GM19328 (cell line): Measurements from ENCODE around the gene CARMIL1.

Experiments
- ATAC-seq: cut with Tn5 transposase; IDR thresholded peaks from one replicate; pipeline ENCODE4 v1.9.1; 2021; ENCODE audit warnings: mild to moderate bottlenecking, moderate library complexity; ENCODE audit not compliant: unreplicated experiment

Gene CARMIL1

DNA sequence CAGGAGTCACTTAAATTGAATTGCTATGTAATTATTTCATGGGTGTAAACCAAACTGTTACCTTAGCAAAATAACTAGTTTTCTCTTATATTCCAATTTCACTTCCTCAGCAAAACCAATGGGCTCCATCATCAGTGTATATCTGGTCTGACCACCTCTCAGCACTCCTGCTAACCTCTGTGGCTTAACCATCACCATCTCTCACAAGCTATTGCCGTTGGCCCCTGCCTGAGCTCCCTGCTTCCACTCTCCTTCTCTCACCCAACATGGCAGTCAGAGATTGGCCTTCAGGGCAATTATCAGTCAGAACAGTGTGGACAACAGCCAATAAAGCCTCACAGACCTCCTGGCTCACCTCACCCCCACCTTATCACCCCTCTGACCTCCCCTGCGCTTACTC is 124.0 kb downstream of the CARMIL1 start:
- ATAC-seq = no peak

DNA sequence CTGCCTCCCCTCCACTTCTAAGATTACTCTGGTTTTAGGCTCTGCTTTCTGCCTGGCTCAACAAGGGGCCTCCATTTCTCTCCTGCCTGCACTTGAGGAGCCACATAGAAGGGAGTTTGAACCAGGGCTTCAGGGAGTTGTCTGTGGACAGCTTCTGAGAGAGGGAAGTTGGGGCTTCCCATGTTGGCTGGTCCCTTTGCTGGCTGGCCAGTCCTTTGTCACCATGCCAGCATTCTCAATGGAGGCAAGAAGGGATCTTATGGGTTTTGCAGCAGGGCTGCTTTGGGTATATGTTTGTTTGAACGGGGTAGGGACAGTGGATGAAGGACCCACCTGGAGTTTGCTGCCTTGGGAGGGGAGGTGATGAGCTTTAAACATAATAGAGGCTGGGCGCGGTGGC is 124.9 kb downstream of the CARMIL1 start:
- ATAC-seq = no peak

DNA sequence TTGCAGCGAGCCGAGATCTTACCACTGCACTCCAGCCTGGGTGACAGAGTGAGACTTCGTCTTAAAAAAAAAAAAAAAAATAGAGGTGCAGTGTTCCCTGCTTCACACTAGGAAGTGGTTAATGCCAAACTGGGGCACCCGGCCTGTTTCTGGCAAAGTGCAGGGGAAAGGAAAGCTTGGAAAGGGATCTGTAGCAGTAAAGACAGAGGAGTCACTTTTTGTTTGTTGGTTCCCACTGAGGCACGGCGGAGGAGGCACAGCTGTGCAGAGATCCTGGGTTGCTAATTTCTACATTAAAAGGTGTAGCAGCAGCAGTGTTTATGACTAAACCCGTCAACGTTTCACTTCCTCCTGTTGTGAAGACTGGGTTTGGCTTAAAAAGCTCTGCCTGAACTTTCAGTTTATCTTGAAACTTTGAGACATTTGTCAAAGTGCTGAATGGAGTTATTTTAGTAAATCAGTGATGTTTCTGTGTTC is 125.6 kb downstream of the CARMIL1 start:
- peak; percentile 97 for ATAC-seq

DNA sequence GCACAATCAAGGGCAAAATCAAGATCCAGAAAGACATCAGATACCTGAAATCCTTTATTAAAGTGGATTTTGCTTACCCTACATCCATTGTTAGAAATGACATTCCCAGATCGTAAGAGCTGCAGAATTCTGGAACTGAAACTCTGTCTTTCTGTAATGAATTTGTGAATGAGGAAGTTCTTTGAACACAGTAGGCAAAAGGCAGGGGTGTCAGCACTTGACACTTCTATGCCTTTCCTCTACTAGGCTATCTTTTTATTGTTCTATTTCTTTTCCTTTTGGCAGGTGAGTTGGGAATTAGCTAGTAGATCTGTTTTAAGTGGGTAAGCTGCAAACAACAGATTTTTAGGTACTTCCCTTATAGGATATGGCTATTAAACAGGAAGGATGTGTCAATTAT is 126.3 kb downstream of the CARMIL1 start:
- ATAC-seq = peak; percentile 22

DNA sequence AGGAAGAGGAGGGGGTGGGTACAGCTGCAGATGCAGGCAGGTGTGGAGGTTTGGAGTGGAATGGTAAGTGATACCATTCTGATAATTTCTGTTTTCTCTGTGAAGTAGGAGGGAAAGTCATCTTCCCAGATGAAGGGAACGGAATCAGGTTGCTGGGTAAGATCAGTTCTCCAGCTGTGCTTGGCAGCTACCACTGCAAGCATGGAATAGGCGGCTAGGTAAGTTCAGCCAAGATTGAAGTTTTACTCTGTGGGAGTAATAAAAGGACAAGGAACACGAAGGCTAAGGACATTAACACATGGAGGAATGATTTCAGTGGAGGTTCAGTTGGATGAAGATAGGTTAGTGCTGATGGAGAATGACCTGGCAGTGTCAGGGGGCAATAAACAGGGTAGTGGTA is 128.3 kb downstream of the CARMIL1 start:
- ATAC-seq = no peak

DNA sequence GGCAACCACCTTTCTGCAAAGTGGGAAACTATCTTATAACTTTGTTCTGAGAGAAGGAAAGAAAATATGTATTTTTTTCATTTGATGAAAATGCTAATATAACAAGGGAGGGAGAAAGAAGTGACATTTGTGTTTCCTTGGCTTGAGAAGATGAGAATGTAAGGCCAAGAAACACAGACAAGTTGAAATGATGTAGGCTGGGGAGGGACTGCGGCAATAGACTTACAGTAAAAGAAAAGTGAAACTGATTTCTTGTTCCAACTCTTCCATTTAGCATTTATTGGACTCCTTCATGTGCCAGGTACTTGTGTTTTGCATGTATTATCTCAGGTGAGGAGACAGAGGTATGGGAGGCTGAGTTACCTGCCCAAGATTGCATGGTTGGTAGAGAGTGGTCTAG is 130.9 kb downstream of the CARMIL1 start:
- ATAC-seq = no peak

DNA sequence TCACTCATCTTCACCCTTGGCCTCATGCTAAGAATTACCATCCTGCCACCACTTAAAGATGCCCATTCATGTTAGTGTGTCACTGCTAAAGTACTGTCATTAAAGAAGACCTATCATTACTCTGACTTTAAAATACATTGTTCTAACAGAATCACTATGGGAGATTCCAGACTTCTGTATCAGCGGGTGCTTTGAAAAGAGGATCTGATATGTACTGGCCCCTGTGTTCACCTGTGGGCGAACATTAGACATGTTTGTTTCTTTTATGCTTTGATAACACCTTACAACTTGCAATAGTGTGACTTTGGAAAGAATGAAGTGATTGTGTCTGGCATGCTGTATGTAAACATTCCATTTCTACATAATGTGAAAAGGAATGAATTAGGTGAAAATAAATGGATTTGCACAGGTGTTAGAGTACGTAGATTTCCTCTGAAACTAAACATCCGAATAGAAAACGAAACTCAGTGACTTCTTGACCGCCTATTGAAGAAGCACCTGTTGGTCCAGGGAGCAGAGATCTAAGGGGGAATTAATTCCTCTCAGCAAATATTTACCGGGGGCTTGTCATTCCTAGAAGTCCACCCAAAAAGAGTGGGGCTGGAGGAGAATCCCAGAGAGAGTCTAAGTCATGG is 132.3 kb downstream of the CARMIL1 start:
- no peak for ATAC-seq

DNA sequence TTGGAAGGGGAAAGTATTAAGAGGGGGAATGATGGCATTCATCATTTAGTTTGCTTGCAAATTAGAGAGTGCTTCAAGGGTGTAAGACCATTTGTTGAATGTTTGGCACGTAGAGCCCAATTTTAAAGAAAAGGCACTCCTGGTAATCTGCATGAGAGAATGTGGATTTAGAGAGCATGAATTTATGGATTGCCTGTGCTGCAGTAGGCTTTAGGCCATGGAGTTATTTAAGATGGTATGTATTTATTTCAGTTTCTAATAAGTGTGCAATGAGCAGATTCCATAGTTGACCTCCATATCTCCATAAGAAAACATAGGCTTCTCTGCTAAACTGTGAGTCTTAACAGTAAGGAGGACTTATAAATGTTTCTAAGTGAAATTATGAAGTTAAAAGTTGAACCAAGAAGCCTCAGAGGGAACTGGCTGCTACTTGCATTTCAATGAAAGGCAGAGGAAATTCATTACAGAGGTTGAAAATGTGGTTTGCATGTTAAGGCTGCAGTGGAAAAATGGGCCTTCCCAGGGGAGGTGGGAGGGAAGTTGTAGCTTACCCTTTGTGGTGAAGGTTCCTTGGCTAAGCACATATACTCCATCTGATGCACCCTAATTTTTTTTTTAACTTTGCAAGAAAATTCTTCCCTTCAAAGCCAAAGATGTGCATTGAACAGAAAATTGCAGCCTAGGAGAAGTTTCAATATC is 134.2 kb downstream of the CARMIL1 start:
- no peak for ATAC-seq

DNA sequence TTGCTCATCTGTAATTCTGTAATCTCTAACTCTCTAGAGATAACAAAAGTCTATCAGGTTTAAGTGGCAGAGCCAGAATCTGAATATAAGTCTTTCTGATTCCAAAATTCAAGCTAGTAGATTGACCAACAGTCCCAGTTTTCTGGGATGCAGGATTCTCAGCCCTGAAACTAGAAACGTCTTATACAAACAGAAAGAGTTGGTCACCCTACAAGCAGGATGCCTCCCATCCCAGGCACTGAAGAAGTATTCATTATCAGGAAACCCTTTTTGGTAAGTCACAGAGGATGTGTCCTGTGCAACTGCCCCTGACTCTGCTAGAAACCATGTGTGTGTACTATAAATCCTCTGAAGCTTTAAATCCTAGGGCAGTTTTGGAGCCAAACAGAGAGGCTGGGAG is 135.0 kb downstream of the CARMIL1 start:
- ATAC-seq = no peak

DNA sequence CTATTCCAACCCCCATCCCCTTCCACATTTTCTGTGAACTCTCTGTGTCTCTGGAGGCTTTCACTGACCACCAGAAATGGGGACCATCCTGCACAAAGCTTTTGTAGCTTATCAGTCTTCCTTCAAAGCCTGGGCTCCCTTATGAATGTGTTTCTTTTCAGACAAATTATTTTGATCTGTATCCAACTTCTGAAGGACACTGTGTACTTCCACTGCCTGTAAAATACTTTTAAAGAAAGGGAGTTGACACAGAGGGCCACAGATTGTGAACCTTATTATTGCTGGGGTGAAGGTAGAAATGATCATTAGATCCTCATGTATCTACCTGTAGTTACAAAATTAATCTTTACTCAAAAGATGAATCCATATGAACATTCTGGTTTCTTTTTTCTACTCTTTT is 135.6 kb downstream of the CARMIL1 start:
- no peak for ATAC-seq

DNA sequence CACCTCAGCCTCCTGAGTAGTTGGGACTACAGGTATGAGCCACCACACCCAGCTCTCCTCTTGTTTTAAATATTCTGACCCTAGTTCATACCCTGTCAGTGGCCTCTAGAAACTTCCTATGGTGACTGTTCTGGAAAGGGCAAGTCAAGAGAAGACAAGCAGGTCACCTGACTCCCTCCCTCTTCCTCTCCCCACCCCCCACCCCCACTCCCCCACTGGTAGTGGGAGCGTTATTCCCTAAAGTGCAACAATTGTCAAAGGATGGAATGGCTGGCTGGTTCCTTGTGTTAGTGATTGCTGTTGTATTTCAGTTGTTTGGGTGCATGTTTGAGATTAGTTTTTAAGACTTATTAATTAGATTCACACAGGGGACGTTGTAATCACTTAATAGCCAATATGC is 136.1 kb downstream of the CARMIL1 start:
- no peak for ATAC-seq

DNA sequence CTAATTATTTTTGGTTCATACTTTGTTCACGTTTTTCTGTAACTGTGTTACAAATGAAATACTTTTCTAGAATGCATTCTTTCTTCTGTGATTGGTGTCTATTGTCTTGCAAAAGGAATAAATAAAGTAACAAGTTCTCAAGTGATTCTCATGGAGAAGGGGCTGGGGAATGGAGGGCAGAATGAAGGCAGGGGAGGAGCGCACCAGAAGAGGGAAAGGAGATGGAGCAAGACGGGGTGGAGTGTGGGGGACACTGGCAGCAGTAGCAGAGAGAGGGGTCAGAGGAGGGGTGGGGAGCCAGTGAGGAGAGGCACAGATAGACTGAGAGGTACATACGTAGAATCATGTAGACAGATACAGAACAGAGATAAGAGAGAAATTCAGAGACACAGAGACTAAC is 136.5 kb downstream of the CARMIL1 start:
- ATAC-seq = no peak

DNA sequence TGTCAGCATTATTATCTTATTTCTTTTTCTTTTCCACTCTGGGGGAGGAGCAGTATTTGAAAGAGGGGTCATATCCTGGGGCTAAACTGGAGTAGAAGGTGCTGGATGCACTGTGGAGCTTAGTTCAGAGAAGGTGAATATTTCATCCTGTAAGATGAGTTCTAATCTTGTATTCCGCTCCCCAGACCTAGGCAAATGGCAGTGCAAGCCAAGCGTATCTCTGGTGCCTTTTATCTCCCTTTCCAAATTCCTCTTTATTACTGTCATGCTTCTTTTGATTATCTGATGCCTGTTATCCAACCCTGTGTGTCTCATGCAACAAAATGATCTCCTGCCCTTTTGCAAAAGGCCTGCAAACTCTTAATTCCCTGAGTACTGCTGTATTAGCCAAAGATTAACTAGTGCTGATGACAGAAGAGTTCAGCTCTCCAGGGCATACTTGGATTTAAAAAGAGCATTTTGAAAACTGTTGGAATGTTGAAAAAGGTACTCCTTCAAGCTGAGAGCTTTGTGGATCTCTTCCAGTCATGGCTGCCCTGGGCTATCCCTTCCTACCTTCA is 138.0 kb downstream of the CARMIL1 start:
- no peak for ATAC-seq

DNA sequence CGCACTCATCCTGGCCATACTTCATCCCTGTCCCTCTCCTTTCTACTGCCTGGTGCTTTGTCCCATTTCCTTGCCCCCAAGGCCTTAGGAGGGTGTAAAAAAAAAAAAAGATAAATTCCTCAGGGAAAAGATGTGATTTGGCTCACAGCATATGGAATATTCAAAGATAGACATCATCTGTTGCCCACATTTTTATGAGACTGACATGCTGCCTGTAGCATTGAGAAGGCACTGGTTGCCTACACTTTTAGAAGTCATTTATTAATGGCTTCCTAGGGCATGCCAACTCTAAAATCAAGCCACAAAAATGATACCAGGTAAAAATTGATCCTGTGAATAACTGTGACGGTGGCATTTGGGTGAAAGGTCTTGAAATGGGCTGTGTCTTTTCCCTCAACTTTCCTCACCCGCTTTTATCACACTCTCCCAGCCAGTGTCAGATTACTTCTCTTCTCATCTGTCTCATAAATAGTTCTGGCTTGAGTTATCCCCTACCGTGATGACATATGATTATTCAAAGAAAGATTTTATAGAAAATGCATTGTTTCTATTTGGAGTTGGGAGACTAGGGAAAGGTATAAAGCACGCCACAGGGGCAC is 139.4 kb downstream of the CARMIL1 start:
- ATAC-seq = no peak

DNA sequence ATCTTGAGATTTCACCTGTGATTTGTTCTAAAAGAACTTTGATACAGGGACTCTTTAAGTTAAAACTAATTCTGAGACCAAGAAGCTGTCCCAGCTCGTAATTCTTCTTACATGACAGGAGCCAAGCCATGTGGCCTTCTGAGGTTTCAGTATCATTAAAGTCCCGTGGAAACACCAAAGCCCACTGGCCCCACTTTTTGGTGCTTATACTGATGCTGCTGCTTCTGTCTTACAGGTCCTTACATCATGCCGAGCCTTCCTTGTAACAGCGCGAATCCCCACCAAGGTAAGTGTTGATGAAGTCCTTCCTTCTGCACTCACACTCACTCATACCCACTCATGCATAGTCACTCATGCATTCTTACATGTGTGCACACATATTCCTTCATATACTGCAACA is 140.7 kb downstream of the CARMIL1 start:
- no peak for ATAC-seq

DNA sequence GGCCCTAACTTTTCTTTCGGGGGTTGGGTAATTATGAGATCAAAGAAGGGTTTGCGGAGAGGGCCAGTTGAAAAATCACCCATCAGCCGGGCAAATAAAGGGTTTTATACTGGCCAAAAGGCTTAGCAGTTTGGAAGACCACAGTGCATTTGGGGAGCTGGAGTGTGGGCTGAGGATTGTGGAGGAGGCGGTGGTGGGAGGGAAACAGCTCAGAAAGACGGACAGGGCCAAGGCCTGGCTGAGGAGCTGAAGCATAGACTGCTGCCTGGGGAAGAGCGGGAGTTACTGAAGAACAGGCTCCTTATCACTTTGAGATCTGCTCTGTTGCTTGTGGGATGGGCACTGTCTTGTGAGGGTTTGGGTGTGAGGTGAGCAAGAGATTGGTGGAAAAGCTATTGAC is 144.2 kb downstream of the CARMIL1 start:
- ATAC-seq = no peak

DNA sequence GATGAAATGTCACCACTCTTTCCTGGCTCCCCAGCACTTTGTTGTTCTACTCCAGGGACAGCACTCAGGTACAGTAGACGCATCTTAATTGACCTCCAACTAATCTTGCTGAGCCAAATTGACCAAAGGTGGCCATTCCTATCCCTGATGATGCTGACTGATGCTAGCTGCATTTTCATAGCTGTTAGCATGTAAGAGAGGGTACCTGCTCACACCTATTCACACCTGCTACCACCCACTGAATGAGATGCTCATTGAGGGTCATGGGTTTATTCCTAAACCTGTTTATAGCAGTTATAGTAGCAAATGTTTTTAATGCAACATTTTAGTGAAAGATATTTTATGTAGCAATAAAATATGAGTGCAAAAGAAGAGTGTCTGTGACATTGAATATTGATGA is 145.1 kb downstream of the CARMIL1 start:
- ATAC-seq = no peak

DNA sequence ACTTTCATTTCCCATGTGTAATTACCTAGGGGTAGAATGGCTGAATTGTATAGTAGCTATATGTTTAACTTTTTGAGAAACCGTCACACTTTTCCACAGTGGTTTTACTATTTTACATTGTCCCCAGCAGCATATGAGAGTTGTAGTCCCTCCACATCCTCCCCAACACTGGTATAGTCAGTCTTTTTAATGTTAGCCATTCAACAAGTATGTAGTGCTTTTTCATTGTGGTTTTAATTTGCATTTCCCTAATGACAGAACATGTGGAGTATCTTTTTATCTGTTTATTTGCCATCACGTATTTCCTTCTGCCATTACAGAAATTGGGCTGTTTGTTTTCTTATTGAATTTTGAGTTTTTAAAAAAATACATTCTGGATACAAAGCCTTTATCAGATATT is 148.4 kb downstream of the CARMIL1 start:
- no peak for ATAC-seq

DNA sequence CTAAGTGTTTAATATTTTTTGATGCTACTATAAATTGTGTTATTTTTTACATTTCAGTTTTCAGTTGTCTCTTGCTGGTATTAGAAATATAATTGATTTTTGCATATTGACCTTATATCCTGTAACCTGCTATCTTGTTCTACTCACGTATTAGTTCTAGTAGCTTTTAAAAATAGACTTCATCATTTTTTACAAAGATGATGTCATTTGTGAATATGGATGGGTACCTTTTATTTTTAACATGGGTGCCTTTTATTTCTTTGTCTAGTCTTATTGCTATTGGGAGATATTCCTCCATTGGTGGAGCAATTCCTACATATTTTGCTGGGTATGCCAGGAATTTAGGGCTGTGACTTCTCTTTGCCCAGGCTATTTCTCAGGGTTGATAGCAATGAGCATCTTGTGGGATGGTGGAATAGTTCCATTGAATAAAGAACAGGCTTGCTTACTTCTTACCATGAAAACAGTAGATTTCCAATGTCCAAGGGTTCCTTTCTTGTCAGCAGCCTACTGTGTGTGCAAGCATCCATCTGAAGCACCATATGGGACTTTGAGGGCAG is 149.7 kb downstream of the CARMIL1 start:
- ATAC-seq = no peak

DNA sequence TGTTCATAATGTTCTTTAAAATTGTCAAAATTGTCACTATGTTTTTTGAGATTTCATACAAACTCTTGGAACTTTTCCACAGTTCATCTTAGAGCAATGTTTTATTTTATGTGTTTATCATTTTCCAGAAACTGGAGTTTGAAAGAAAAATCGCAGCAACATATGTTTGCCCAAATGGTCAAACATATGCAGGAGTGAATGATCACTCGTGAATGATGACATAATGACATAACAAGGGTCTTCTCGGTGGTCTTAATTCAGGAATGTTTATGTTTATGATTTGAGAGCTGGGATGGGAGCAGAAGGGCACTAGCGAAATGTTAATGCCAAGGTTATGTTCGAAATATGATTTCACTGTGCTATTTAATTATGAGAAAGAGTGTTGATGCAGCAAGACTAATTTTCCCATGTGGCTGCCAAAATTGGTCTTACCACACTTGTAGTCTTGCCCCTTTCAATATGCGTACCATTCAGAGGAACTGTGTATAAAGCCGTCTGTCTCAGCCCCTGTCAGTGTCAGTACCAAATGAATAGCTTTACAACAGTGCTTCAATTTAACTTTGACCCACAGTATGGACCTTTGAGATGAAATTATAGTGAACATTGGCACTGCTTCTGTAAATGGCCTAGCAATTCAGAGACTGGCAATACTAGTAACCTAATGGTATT is 152.3 kb downstream of the CARMIL1 start:
- ATAC-seq = no peak

DNA sequence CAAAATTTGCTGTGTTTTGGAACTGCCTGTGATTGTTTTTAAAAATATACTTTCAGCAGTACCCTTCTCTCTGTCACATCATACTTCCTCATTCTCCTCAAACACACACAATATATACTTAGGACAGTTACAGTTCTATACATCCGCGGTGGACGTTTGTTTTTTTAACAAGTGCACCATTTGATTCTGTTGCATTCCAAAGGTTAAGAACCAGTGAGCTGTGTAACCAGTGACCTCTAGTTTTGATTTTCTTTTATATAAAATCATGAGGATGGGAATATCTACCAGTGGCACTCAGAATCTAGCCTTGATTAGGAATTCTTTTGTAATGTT is 152.8 kb downstream of the CARMIL1 start:
- ATAC-seq = no peak
